Mesothelial cell of epicardium (in vitro differentiated cells): ENCODE measurements around the gene POU3F4. TPM values are rescaled to one million over a fixed set of nuclear protein-coding genes. Genes with fewer than 3 reads are reported as not detected.

Experiments
- DNase-seq, 2 experiments: peaks; one replicate each; pipeline ENCODE4 v3.0.0; 2021; ENCODE audit warnings: low spot score in 2 of 2; ENCODE audit not compliant: unreplicated experiment in 2 of 2
- H3K27ac Mint-ChIP-seq: 2 replicates; pipeline ENCODE4 v1.8.0; 2021; ENCODE audit warnings: mixed read lengths
- H3K27me3 Mint-ChIP-seq: 2 replicates; pipeline ENCODE4 v1.8.0; 2021; ENCODE audit warnings: low read depth, mixed read lengths
- H3K36me3 Mint-ChIP-seq: 2 replicates; pipeline ENCODE4 v1.8.0; 2021; ENCODE audit warnings: mixed read lengths
- H3K4me1 Mint-ChIP-seq: 2 replicates; pipeline ENCODE4 v1.8.0; 2021; ENCODE audit warnings: mixed read lengths
- H3K4me3 Mint-ChIP-seq: 2 replicates; pipeline ENCODE4 v1.8.0; 2021; ENCODE audit warnings: mild to moderate bottlenecking, moderate library complexity, mixed read lengths
- H3K9me3 Mint-ChIP-seq: 2 replicates; pipeline ENCODE4 v1.8.0; 2021; ENCODE audit warnings: mixed read lengths
- total RNA-seq: library from RNA; stranded (reverse); gene quantifications from 3 replicates; pipeline ENCODE4 v1.2.1, GENCODE V29; 2021
- TF ChIP-seq, protein P1 (sequence below): fragments of 200-600 bp; sonication (generic); IDR thresholded peaks from one replicate; pipeline ENCODE4 v1.5.0; 2021; ENCODE audit warnings: antibody characterized with exemption; ENCODE audit not compliant: unreplicated experiment

Gene POU3F4
- total RNA-seq, 1 donor from 2014 or later, result not detected

DNA sequence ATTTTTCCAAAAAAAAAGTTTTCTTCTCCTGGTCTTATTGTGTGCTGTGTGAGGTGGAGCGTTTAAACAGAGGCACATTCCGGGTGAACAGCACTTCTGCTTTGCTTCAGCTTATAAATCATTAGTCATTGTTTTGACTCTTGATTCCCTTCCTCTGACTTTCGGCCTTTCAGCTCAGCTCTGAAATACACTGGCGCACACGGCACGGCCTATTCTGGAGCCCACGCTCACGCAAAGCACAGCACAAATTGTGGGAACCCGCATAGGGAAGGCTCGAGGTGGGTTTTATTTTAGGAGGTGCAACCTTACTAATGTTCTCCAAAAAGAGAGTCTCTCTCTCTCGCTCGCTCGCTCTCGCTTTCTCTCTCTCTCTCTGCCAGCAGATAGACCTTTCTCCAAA, 4.0 kb downstream of the POU3F4 start:
- TF ChIP-seq, protein P1, sequence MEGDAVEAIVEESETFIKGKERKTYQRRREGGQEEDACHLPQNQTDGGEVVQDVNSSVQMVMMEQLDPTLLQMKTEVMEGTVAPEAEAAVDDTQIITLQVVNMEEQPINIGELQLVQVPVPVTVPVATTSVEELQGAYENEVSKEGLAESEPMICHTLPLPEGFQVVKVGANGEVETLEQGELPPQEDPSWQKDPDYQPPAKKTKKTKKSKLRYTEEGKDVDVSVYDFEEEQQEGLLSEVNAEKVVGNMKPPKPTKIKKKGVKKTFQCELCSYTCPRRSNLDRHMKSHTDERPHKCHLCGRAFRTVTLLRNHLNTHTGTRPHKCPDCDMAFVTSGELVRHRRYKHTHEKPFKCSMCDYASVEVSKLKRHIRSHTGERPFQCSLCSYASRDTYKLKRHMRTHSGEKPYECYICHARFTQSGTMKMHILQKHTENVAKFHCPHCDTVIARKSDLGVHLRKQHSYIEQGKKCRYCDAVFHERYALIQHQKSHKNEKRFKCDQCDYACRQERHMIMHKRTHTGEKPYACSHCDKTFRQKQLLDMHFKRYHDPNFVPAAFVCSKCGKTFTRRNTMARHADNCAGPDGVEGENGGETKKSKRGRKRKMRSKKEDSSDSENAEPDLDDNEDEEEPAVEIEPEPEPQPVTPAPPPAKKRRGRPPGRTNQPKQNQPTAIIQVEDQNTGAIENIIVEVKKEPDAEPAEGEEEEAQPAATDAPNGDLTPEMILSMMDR, result no peak
- H3K4me3 Mint-ChIP-seq, result no peak overlapping the region
- H3K36me3 Mint-ChIP-seq, result no peaks in the 10 kb centered on the region
- H3K9me3 Mint-ChIP-seq, result peaks cover 19% of the 10 kb centered on the region
- H3K27ac Mint-ChIP-seq, result no peak overlapping the region
- H3K27me3 Mint-ChIP-seq, result peaks cover 88% of the 10 kb centered on the region
- H3K4me1 Mint-ChIP-seq, result peaks cover 5% of the 10 kb centered on the region
- no peak for DNase-seq

- no peak overlapping the region for H3K4me3 Mint-ChIP-seq
- H3K27ac Mint-ChIP-seq, result no peak overlapping the region
- peaks cover 46% of the 10 kb centered on the region for H3K27me3 Mint-ChIP-seq
- no peaks in the 10 kb centered on the region for H3K36me3 Mint-ChIP-seq
- peaks cover 9% of the 10 kb centered on the region for H3K9me3 Mint-ChIP-seq
- no peak for DNase-seq
- no peaks in the 10 kb centered on the region for H3K4me1 Mint-ChIP-seq
- TF ChIP-seq, protein P1, result no peak
Measured at GRCh38 chrX:83516597-83516996, 8.5 kb downstream of the POU3F4 start.

- Mint-ChIP-seq H3K27ac (no peak overlapping the region), H3K9me3 (peaks cover 9% of the 10 kb centered on the region), H3K4me3 (no peak overlapping the region), H3K36me3 (no peaks in the 10 kb centered on the region), H3K4me1 (no peaks in the 10 kb centered on the region), H3K27me3 (peaks cover 3% of the 10 kb centered on the region)
- TF ChIP-seq, protein P1, result no peak
- DNase-seq, result no peak
Measured at GRCh38 chrX:83521905-83522304, 13.8 kb downstream of the POU3F4 start.

- Mint-ChIP-seq H3K9me3 (peaks cover 25% of the 10 kb centered on the region), H3K27me3 (peaks cover 1% of the 10 kb centered on the region), H3K36me3 (no peaks in the 10 kb centered on the region), H3K4me3 (no peak overlapping the region), H3K4me1 (no peaks in the 10 kb centered on the region), H3K27ac (no peak overlapping the region)
- DNase-seq, result no peak
- TF ChIP-seq, protein P1, result no peak
Measured at GRCh38 chrX:83529950-83530349, 21.9 kb downstream of the POU3F4 start.

- Mint-ChIP-seq H3K4me3 (no peak overlapping the region), H3K27ac (no peak overlapping the region), H3K27me3 (no peaks in the 10 kb centered on the region), H3K9me3 (peaks cover 21% of the 10 kb centered on the region), H3K4me1 (no peaks in the 10 kb centered on the region), H3K36me3 (no peaks in the 10 kb centered on the region)
- no peak for DNase-seq
- TF ChIP-seq, protein P1, result no peak
Measured at GRCh38 chrX:83535417-83536196, 27.5 kb downstream of the POU3F4 start.
